Lower leg skin (tissue), 3 donors: ENCODE data around the gene PPL.

Experiments used
- CTCF ChIP-seq, 3 donors: fragments of 450-650 bp; IDR thresholded peaks; one replicate each; pipeline ENCODE4 v1.5.1; 2016; ENCODE audit warnings: antibody characterized with exemption in 3 of 3, mild to moderate bottlenecking in 3 of 3, moderate library complexity in 2 of 3
- POLR2A ChIP-seq, 2 donors: fragments of 450-650 bp; IDR thresholded peaks; one replicate each; pipeline ENCODE4 v1.6.1; 2016 to 2017; ENCODE audit warnings: antibody characterized with exemption in 2 of 2, mild to moderate bottlenecking in 1 of 2, moderate library complexity in 1 of 2

GRCh38 chr16:4928227-4928626, 8.7 kb downstream of the PPL start:
- TF ChIP-seq CTCF (IDR thresholded peaks at IDR 0.05) (no peak), POLR2A (IDR thresholded peaks at IDR 0.05) (no peak)
